Thymus (tissue), 11 donors: Measurements from ENCODE around the gene CELSR3. TPM values are rescaled to one million over a fixed set of nuclear protein-coding genes. Genes with fewer than 3 reads are reported as not detected.

Source experiments
- DNase-seq, 9 donors: peaks; one replicate each; pipeline ENCODE4 v3.0.0-alpha.2; 2013; ENCODE audit warnings: low spot score in 9 of 9, low read depth in 6 of 9, missing footprints in 1 of 9
- H3K27ac ChIP-seq, 2 donors: one replicate each; pipeline ENCODE4 v1.5.1; 2013; ENCODE audit warnings: control low read depth in 1 of 2, low read depth in 1 of 2, low read length in 1 of 2, mild to moderate bottlenecking in 1 of 2, moderate library complexity in 1 of 2
- H3K27me3 ChIP-seq, 2 donors: one replicate each; pipeline ENCODE4 v1.5.1; 2013; ENCODE audit warnings: low read length in 1 of 2; ENCODE audit not compliant: control insufficient read depth in 2 of 2, insufficient read depth in 1 of 2
- H3K36me3 ChIP-seq, 2 donors: one replicate each; pipeline ENCODE4 v1.5.1; 2013; ENCODE audit warnings: low read length in 1 of 2, mild to moderate bottlenecking in 1 of 2, moderate library complexity in 1 of 2; ENCODE audit not compliant: control insufficient read depth in 2 of 2, insufficient read depth in 2 of 2
- H3K4me1 ChIP-seq, 2 donors: one replicate each; pipeline ENCODE4 v1.5.1; 2013; ENCODE audit warnings: low read length in 2 of 2; ENCODE audit not compliant: control insufficient read depth in 2 of 2, insufficient read depth in 2 of 2
- H3K4me3 ChIP-seq, 2 donors: one replicate each; pipeline ENCODE4 v1.5.1; 2013; ENCODE audit warnings: low read length in 2 of 2, control low read depth in 1 of 2, mild to moderate bottlenecking in 1 of 2
- H3K9me3 ChIP-seq, 2 donors: one replicate each; pipeline ENCODE4 v1.5.1; 2013; ENCODE audit warnings: low read length in 1 of 2, mild to moderate bottlenecking in 1 of 2; ENCODE audit not compliant: control insufficient read depth in 2 of 2, insufficient read depth in 1 of 2
- WGBS: extraction: QIAGEN DNeasy Blood & Tissue Kit; methylation state at CpG from one replicate; pipeline ENCODE4 v1.1.7; 2013; 5-methylcytosine and 5-hydroxymethylcytosine counted together
- polyA plus RNA-seq: library from polyadenylated mRNA; stranded (reverse); fragments of 200-250 nt; gene quantifications from one replicate; pipeline ENCODE4 v1.2.3, GENCODE V29; 2013
- total RNA-seq: library from RNA; stranded (reverse); fragments of 120-200 nt; gene quantifications from one replicate; pipeline ENCODE4 v1.2.4, GENCODE V29; 2013
- donor health status: healthy.

CELSR3 gene
- total and polyA plus RNA-seq, 2 donors = 0.38 to 1.4 TPM

GRCh38 chr3:48596676-48597407 lies 65.8 kb downstream of the CELSR3 start:
- H3K4me1 ChIP-seq = peaks cover 0 to 16% of the 10 kb centered on the region in 2 donors
- H3K27me3 ChIP-seq = peaks cover 18 to 45% of the 10 kb centered on the region in 2 donors

GRCh38 chr3:48596157-48596556 lies 66.5 kb downstream of the CELSR3 start:
- Histone ChIP-seq H3K27me3 (peaks cover 18 to 48% of the 10 kb centered on the region in 2 donors), H3K4me1 (peaks cover 0 to 16% of the 10 kb centered on the region in 2 donors), H3K9me3 (no peaks in the 10 kb centered on the region), H3K4me3 (no peak overlapping the region), H3K36me3 (peaks cover 31 to 40% of the 10 kb centered on the region in 2 donors), H3K27ac (no peak overlapping the region)
- no peak for DNase-seq
- 89% methylated on average over 5 of the region's 5 CpGs for whole genome bisulfite sequencing

More at GRCh38 chr3:48596676-48597407, 65.8 kb downstream of the CELSR3 start:
- Histone ChIP-seq H3K27ac (no peak overlapping the region), H3K4me3 (no peak overlapping the region), H3K36me3 (peaks cover 38 to 47% of the 10 kb centered on the region in 2 donors), H3K9me3 (no peaks in the 10 kb centered on the region)
- no peak for DNase-seq
- 92% methylated on average over 8 of the region's 8 CpGs for WGBS

- peaks cover 26 to 35% of the 10 kb centered on the region in 2 donors for H3K36me3 ChIP-seq
- no peak for DNase-seq
- peaks cover 18 to 52% of the 10 kb centered on the region in 2 donors for H3K27me3 ChIP-seq
- no peak overlapping the region for H3K27ac ChIP-seq
- H3K4me3 ChIP-seq = no peak overlapping the region
- H3K9me3 ChIP-seq = no peaks in the 10 kb centered on the region
- peaks cover 0 to 16% of the 10 kb centered on the region in 2 donors for H3K4me1 ChIP-seq
- WGBS = 70% methylated on average over 10 of the region's 10 CpGs
Observed at GRCh38 chr3:48595526-48596121, 67.1 kb downstream of the CELSR3 start.

GRCh38 chr3:48595075-48595525 lies 67.6 kb downstream of the CELSR3 start, which contains the start of gene COL7A1:
Gene COL7A1 (minus strand): TSS chr3:48595329. CDS start chr3:48595159, 170 bp downstream.
- H3K9me3 ChIP-seq = no peaks in the 10 kb centered on the region
- no peak within 1 kb of the TSS for H3K27ac ChIP-seq
- H3K4me1 ChIP-seq = peaks cover 0 to 16% of the 10 kb centered on the region in 2 donors
- no peak within 1 kb of the TSS for H3K4me3 ChIP-seq
- WGBS = 19% methylated on average over 35 of the region's 35 CpGs
- peaks cover 21 to 29% of the 10 kb centered on the region in 2 donors for H3K36me3 ChIP-seq
- peaks cover 18 to 57% of the 10 kb centered on the region in 2 donors for H3K27me3 ChIP-seq
- no peak for DNase-seq

- H3K27ac ChIP-seq = no peak overlapping the region
- peaks cover 18 to 62% of the 10 kb centered on the region in 2 donors for H3K27me3 ChIP-seq
- H3K36me3 ChIP-seq = peaks cover 15 to 24% of the 10 kb centered on the region in 2 donors
- peaks cover 0 to 13% of the 10 kb centered on the region in 2 donors for H3K4me1 ChIP-seq
- H3K9me3 ChIP-seq = no peaks in the 10 kb centered on the region
- H3K4me3 ChIP-seq = no peak overlapping the region
- 51% methylated on average over 39 of the region's 39 CpGs for WGBS
- DNase-seq = no peak
Observed at GRCh38 chr3:48594417-48595049, 68.2 kb downstream of the CELSR3 start.

GRCh38 chr3:48593337-48593736 lies 69.3 kb downstream of the CELSR3 start:
- Histone ChIP-seq H3K4me3 (no peak overlapping the region), H3K27me3 (peaks cover 18 to 74% of the 10 kb centered on the region in 2 donors), H3K27ac (no peak overlapping the region), H3K9me3 (no peaks in the 10 kb centered on the region), H3K36me3 (peaks cover 3 to 12% of the 10 kb centered on the region in 2 donors), H3K4me1 (peaks cover 0 to 7% of the 10 kb centered on the region in 2 donors)
- 97% methylated on average over 9 of the region's 9 CpGs for WGBS
- DNase-seq = no peak

- DNase-seq = no peak
- 96% methylated on average over 21 of the region's 21 CpGs for WGBS
- H3K27me3 ChIP-seq = peaks cover 18 to 81% of the 10 kb centered on the region in 2 donors
Observed at GRCh38 chr3:48592519-48593087, 70.1 kb downstream of the CELSR3 start.

GRCh38 chr3:48591886-48592518 lies 70.7 kb downstream of the CELSR3 start:
- WGBS = 97% methylated on average over 22 of the region's 22 CpGs
- H3K9me3 ChIP-seq = no peaks in the 10 kb centered on the region
- H3K4me3 ChIP-seq = no peak overlapping the region
- H3K27ac ChIP-seq = no peak overlapping the region
- H3K36me3 ChIP-seq = no peaks in the 10 kb centered on the region
- no peak for DNase-seq
- H3K27me3 ChIP-seq = peaks cover 18 to 85% of the 10 kb centered on the region in 2 donors
- no peaks in the 10 kb centered on the region for H3K4me1 ChIP-seq

More at GRCh38 chr3:48592519-48593087, 70.1 kb downstream of the CELSR3 start:
- Histone ChIP-seq H3K27ac (no peak overlapping the region), H3K4me3 (no peak overlapping the region), H3K9me3 (no peaks in the 10 kb centered on the region), H3K4me1 (no peaks in the 10 kb centered on the region), H3K36me3 (peaks cover 0 to 4% of the 10 kb centered on the region in 2 donors)
